ENCODE measurements around the gene KRT23. TPM values are rescaled to one million over a fixed set of nuclear protein-coding genes. Genes with fewer than 3 reads are reported as not detected.

KRT23 gene
- total and polyA plus RNA-seq, 5 donors from 2014 or later, result not detected

- Histone ChIP-seq H3K27ac (ENCODE audit: insufficient read depth, low read length, poor library complexity, severe bottlenecking) (no peak overlapping the region), H3K4me3 (ENCODE audit: low read depth, low read length) (no peak overlapping the region), H3K36me3 (ENCODE audit: control insufficient read depth, insufficient read depth, low read length) (no peaks in the 10 kb centered on the region), H3K4me1 (ENCODE audit: control insufficient read depth, insufficient read depth, low read length, poor library complexity, severe bottlenecking) (no peaks in the 10 kb centered on the region), H3K9me3 (ENCODE audit: control insufficient read depth in 2 of 2, low read length in 2 of 2) (no peaks in the 10 kb centered on the region), H3K27me3 (ENCODE audit: control insufficient read depth, insufficient read depth, low read length) (peaks cover 40% of the 10 kb centered on the region)
- Mint-ChIP-seq H3K27me3 (peaks cover 44% of the 10 kb centered on the region), H3K27ac (no peak overlapping the region), H3K4me3 (no peak overlapping the region), H3K9me3 (no peaks in the 10 kb centered on the region), H3K4me1 (peaks cover 0 to 1% (median 0%) of the 10 kb centered on the region in 4 donors), H3K36me3 (no peaks in the 10 kb centered on the region)
- ATAC-seq (ENCODE audit: low read depth in 2 of 2) (no peak), DNase-seq (no peak)
Observed at GRCh38 chr17:40949418-40949817, 12.0 kb upstream of the KRT23 start.

- Histone ChIP-seq H3K27ac (ENCODE audit: insufficient read depth, low read length, poor library complexity, severe bottlenecking) (no peak overlapping the region), H3K9me3 (ENCODE audit: control insufficient read depth in 2 of 2, low read length in 2 of 2) (no peaks in the 10 kb centered on the region), H3K36me3 (ENCODE audit: control insufficient read depth, insufficient read depth, low read length) (no peaks in the 10 kb centered on the region), H3K4me3 (ENCODE audit: low read depth, low read length) (no peak overlapping the region), H3K27me3 (ENCODE audit: control insufficient read depth, insufficient read depth, low read length) (peaks cover 35% of the 10 kb centered on the region), H3K4me1 (ENCODE audit: control insufficient read depth, insufficient read depth, low read length, poor library complexity, severe bottlenecking) (no peaks in the 10 kb centered on the region)
- Mint-ChIP-seq H3K36me3 (no peaks in the 10 kb centered on the region), H3K4me3 (no peak overlapping the region), H3K4me1 (peaks cover 0 to 1% (median 0%) of the 10 kb centered on the region in 4 donors), H3K9me3 (peaks cover 0 to 1% (median 0%) of the 10 kb centered on the region in 7 donors), H3K27me3 (peaks cover 55% of the 10 kb centered on the region), H3K27ac (no peak overlapping the region)
- ATAC-seq (ENCODE audit: low read depth in 2 of 2), result no peak
- DNase-seq, result no peak
Observed at GRCh38 chr17:40947929-40948328, 10.5 kb upstream of the KRT23 start.

DNA sequence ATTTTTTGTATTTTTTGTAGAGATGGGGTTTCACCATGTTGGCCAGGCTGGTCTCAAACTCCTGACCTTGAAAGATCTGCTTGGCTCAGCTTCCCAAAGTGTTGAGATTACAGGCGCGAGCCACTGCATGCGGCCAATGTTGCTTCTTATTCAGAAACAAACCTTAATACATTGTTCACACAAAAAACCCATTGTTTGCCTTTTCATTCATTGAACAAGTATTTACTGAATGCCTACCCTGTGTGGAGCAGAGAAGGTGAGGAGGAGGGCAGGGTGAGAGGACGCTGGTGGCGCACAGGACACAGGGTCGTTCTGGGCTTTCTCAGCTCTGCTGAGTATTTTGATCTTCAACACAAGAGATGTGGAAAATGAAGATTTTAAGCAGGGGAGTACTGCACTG, 8.0 kb upstream of the KRT23 start:
- DNase-seq (no peak), ATAC-seq (ENCODE audit: low read depth in 2 of 2) (no peak)
- no peaks in the 10 kb centered on the region for H3K4me1 ChIP-seq (ENCODE audit: control insufficient read depth, insufficient read depth, low read length, poor library complexity, severe bottlenecking)
- no peak overlapping the region for H3K4me3 Mint-ChIP-seq
- H3K27ac Mint-ChIP-seq, result no peak overlapping the region
- no peaks in the 10 kb centered on the region for H3K36me3 Mint-ChIP-seq
- H3K4me1 Mint-ChIP-seq, result peaks cover 0 to 1% (median 0%) of the 10 kb centered on the region in 4 donors
- peaks cover 0 to 1% (median 0%) of the 10 kb centered on the region in 7 donors for H3K9me3 Mint-ChIP-seq
- H3K36me3 ChIP-seq (ENCODE audit: control insufficient read depth, insufficient read depth, low read length), result no peaks in the 10 kb centered on the region
- H3K27me3 ChIP-seq (ENCODE audit: control insufficient read depth, insufficient read depth, low read length), result peaks cover 29% of the 10 kb centered on the region
- no peaks in the 10 kb centered on the region for H3K9me3 ChIP-seq (ENCODE audit: control insufficient read depth in 2 of 2, low read length in 2 of 2)
- H3K27me3 Mint-ChIP-seq, result peaks cover 48% of the 10 kb centered on the region
- H3K27ac ChIP-seq (ENCODE audit: insufficient read depth, low read length, poor library complexity, severe bottlenecking), result no peak overlapping the region
- H3K4me3 ChIP-seq (ENCODE audit: low read depth, low read length), result no peak overlapping the region

DNA sequence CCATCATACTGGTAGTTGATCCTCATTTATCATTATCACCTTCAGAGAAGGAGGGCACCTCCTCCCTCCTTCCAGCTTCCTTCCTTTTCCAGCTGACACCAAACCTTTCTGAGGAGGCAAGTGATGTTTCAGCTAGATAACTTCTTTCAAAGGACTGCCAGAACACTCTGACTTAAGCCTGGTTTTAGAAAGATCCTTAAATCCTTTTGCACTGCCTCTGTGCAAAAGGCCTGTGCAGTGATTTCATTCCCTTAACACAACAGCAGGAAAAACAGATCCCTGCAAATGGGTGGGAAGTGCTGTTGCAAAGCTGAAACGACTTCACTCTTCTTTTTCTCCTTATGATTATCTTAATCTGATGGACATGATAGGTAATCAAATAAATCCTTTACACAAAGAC, 7.1 kb upstream of the KRT23 start:
- H3K27me3 ChIP-seq (ENCODE audit: control insufficient read depth, insufficient read depth, low read length), result peaks cover 25% of the 10 kb centered on the region
- H3K36me3 Mint-ChIP-seq, result no peaks in the 10 kb centered on the region
- H3K4me3 Mint-ChIP-seq, result no peak overlapping the region
- H3K4me1 Mint-ChIP-seq, result peaks cover 0 to 1% (median 0%) of the 10 kb centered on the region in 4 donors
- H3K27ac Mint-ChIP-seq, result no peak overlapping the region
- peaks cover 0 to 1% (median 0%) of the 10 kb centered on the region in 7 donors for H3K9me3 Mint-ChIP-seq
- no peak for DNase-seq
- ATAC-seq (ENCODE audit: low read depth in 2 of 2), result no peak
- no peak overlapping the region for H3K4me3 ChIP-seq (ENCODE audit: low read depth, low read length)
- H3K36me3 ChIP-seq (ENCODE audit: control insufficient read depth, insufficient read depth, low read length), result no peaks in the 10 kb centered on the region
- H3K4me1 ChIP-seq (ENCODE audit: control insufficient read depth, insufficient read depth, low read length, poor library complexity, severe bottlenecking), result no peaks in the 10 kb centered on the region
- H3K27ac ChIP-seq (ENCODE audit: insufficient read depth, low read length, poor library complexity, severe bottlenecking), result no peak overlapping the region
- H3K27me3 Mint-ChIP-seq, result peaks cover 44% of the 10 kb centered on the region
- H3K9me3 ChIP-seq (ENCODE audit: control insufficient read depth in 2 of 2, low read length in 2 of 2), result no peaks in the 10 kb centered on the region

DNA sequence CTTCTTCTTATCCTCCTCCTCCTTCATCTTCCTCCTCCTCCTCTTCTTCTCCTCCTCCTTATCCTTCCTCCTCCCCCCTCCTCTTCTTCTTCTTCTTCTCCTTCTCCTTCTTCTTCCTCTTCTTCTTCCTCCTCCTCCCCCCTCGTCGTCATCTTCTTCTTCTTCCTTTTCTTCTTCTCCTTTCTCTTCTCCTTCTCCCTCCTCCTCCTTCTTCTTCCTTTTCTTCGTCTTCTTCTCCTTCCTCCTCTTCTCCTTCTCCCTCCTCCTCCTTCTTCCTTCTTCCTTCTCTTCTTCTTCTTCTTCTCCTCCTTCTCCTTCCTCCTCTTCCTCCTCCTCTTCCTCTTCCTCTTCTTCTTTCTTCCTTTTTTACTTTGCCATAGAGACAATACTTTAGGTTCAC, 5.1 kb upstream of the KRT23 start:
- peaks cover 19% of the 10 kb centered on the region for H3K27me3 ChIP-seq (ENCODE audit: control insufficient read depth, insufficient read depth, low read length)
- H3K27ac ChIP-seq (ENCODE audit: insufficient read depth, low read length, poor library complexity, severe bottlenecking), result no peak overlapping the region
- H3K36me3 Mint-ChIP-seq, result no peaks in the 10 kb centered on the region
- H3K4me3 Mint-ChIP-seq, result peak overlapping the region in 1 of 4 donors; percentile 68
- ATAC-seq (ENCODE audit: low read depth in 2 of 2) (no peak), DNase-seq (no peak)
- no peak overlapping the region for H3K4me3 ChIP-seq (ENCODE audit: low read depth, low read length)
- H3K9me3 Mint-ChIP-seq, result peaks cover 0 to 2% (median 0%) of the 10 kb centered on the region in 7 donors
- peaks cover 45% of the 10 kb centered on the region for H3K27me3 Mint-ChIP-seq
- no peaks in the 10 kb centered on the region for H3K4me1 ChIP-seq (ENCODE audit: control insufficient read depth, insufficient read depth, low read length, poor library complexity, severe bottlenecking)
- no peaks in the 10 kb centered on the region for H3K36me3 ChIP-seq (ENCODE audit: control insufficient read depth, insufficient read depth, low read length)
- no peaks in the 10 kb centered on the region for H3K9me3 ChIP-seq (ENCODE audit: control insufficient read depth in 2 of 2, low read length in 2 of 2)
- peaks cover 0 to under 1% (median 0%) of the 10 kb centered on the region in 4 donors for H3K4me1 Mint-ChIP-seq
- H3K27ac Mint-ChIP-seq, result no peak overlapping the region

DNA sequence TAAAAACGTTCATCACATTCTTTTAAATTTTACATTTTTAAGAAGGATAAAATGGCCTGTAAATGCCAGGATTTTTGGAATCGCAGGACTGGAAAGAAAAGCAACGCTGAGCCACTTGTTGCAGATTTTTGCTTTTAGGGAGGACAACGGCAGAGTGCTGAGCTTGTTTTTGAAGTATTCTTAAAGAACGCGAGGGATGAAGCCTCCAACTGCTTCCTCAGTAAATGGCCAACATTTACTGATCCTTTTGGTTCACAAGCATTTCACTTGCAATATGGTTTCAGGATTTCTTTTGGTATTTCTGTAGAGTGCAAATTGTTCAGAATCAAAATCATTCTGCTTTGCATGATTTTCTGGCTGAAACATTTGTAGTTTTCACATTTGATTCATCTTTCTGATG, 2.8 kb upstream of the KRT23 start:
- ATAC-seq (ENCODE audit: low read depth in 2 of 2) (no peak), DNase-seq (no peak)
- Mint-ChIP-seq H3K4me1 (peaks cover 0 to 4% (median 0%) of the 10 kb centered on the region in 4 donors), H3K27me3 (peaks cover 30% of the 10 kb centered on the region), H3K9me3 (peaks cover 0 to 2% (median 0%) of the 10 kb centered on the region in 7 donors), H3K36me3 (no peaks in the 10 kb centered on the region), H3K4me3 (no peak overlapping the region), H3K27ac (no peak overlapping the region)
- H3K27ac ChIP-seq (ENCODE audit: insufficient read depth, low read length, poor library complexity, severe bottlenecking), result no peak overlapping the region
- no peaks in the 10 kb centered on the region for H3K36me3 ChIP-seq (ENCODE audit: control insufficient read depth, insufficient read depth, low read length)
- H3K9me3 ChIP-seq (ENCODE audit: control insufficient read depth in 2 of 2, low read length in 2 of 2), result no peaks in the 10 kb centered on the region
- no peaks in the 10 kb centered on the region for H3K4me1 ChIP-seq (ENCODE audit: control insufficient read depth, insufficient read depth, low read length, poor library complexity, severe bottlenecking)
- no peak overlapping the region for H3K4me3 ChIP-seq (ENCODE audit: low read depth, low read length)
- H3K27me3 ChIP-seq (ENCODE audit: control insufficient read depth, insufficient read depth, low read length), result peaks cover 9% of the 10 kb centered on the region

- no peak overlapping the region for H3K4me3 Mint-ChIP-seq
- peaks cover 0 to 3% (median 0%) of the 10 kb centered on the region in 7 donors for H3K9me3 Mint-ChIP-seq
Observed at GRCh38 chr17:40938981-40939380, 1.5 kb upstream of the KRT23 start.

DNA sequence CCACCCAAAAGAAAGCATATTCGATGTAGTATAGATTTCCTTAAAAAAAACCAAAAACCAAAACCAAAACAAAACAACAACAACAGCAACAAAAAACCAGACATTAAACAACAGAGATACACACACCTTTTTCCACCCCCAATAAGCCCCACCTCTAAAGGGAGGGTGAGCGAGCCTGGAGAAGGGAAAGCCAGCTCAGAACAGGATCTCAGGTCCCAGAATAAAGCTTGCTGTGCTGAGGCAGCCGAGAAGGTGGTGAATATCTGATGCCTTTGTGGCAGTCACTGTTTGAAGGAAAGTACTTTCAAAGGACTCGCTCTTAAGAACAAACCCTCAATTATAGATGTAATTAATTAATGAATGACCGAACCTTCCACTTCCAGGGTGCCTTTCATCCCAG, 470 bp downstream of the KRT23 start:
- H3K9me3 Mint-ChIP-seq, result peaks cover 0 to 3% (median 0%) of the 10 kb centered on the region in 7 donors
- Histone ChIP-seq H3K27me3 (ENCODE audit: control insufficient read depth, insufficient read depth, low read length) (peaks cover 14% of the 10 kb centered on the region), H3K27ac (ENCODE audit: insufficient read depth, low read length, poor library complexity, severe bottlenecking) (no peak overlapping the region), H3K36me3 (ENCODE audit: control insufficient read depth, insufficient read depth, low read length) (no peaks in the 10 kb centered on the region), H3K4me3 (ENCODE audit: low read depth, low read length) (no peak overlapping the region), H3K9me3 (ENCODE audit: control insufficient read depth in 2 of 2, low read length in 2 of 2) (no peaks in the 10 kb centered on the region), H3K4me1 (ENCODE audit: control insufficient read depth, insufficient read depth, low read length, poor library complexity, severe bottlenecking) (no peaks in the 10 kb centered on the region)
- peaks cover 30% of the 10 kb centered on the region for H3K27me3 Mint-ChIP-seq
- no peak for DNase-seq
- H3K4me3 Mint-ChIP-seq, result peak overlapping the region in 1 of 4 donors; percentile 4
- H3K36me3 Mint-ChIP-seq, result no peaks in the 10 kb centered on the region
- ATAC-seq (ENCODE audit: low read depth in 2 of 2), result no peak
- peaks cover 0 to 4% (median 0%) of the 10 kb centered on the region in 4 donors for H3K4me1 Mint-ChIP-seq
- no peak overlapping the region for H3K27ac Mint-ChIP-seq

More at GRCh38 chr17:40938981-40939380, 1.5 kb upstream of the KRT23 start:
- no peak overlapping the region for H3K27ac ChIP-seq (ENCODE audit: insufficient read depth, low read length, poor library complexity, severe bottlenecking)
- Mint-ChIP-seq H3K27me3 (peaks cover 25% of the 10 kb centered on the region), H3K4me1 (peaks cover 0 to 4% (median 0%) of the 10 kb centered on the region in 4 donors), H3K27ac (no peak overlapping the region), H3K36me3 (no peaks in the 10 kb centered on the region)
- H3K9me3 ChIP-seq (ENCODE audit: control insufficient read depth in 2 of 2, low read length in 2 of 2), result no peaks in the 10 kb centered on the region
- H3K4me3 ChIP-seq (ENCODE audit: low read depth, low read length), result no peak overlapping the region
- DNase-seq, result no peak
- no peaks in the 10 kb centered on the region for H3K4me1 ChIP-seq (ENCODE audit: control insufficient read depth, insufficient read depth, low read length, poor library complexity, severe bottlenecking)
- peaks cover 14% of the 10 kb centered on the region for H3K27me3 ChIP-seq (ENCODE audit: control insufficient read depth, insufficient read depth, low read length)
- ATAC-seq (ENCODE audit: low read depth in 2 of 2), result no peak
- no peaks in the 10 kb centered on the region for H3K36me3 ChIP-seq (ENCODE audit: control insufficient read depth, insufficient read depth, low read length)
